ENCODE results near the gene CAMSAP2. TPM values are rescaled to one million over a fixed set of nuclear protein-coding genes. Genes with fewer than 3 reads are reported as not detected.

Gene CAMSAP2
- total and polyA plus RNA-seq, 5 donors from 2014 or later, result 0.13 to 8.4 (median 0.60) TPM

- Histone ChIP-seq H3K4me1 (ENCODE audit: control insufficient read depth, insufficient read depth, low read length, poor library complexity, severe bottlenecking) (no peaks in the 10 kb centered on the region), H3K36me3 (ENCODE audit: control insufficient read depth, insufficient read depth, low read length) (no peaks in the 10 kb centered on the region), H3K27ac (ENCODE audit: insufficient read depth, low read length, poor library complexity, severe bottlenecking) (no peak overlapping the region), H3K27me3 (ENCODE audit: control insufficient read depth, insufficient read depth, low read length) (no peaks in the 10 kb centered on the region), H3K4me3 (ENCODE audit: low read depth, low read length) (no peak overlapping the region), H3K9me3 (ENCODE audit: control insufficient read depth in 2 of 2, low read length in 2 of 2) (no peaks in the 10 kb centered on the region)
- H3K27ac Mint-ChIP-seq, result no peak overlapping the region
- no peaks in the 10 kb centered on the region for H3K36me3 Mint-ChIP-seq
- H3K4me1 Mint-ChIP-seq, result peaks cover 2 to 9% (median 5%) of the 10 kb centered on the region in 4 donors
- no peaks in the 10 kb centered on the region for H3K27me3 Mint-ChIP-seq
- no peaks in the 10 kb centered on the region for H3K9me3 Mint-ChIP-seq
- ATAC-seq (ENCODE audit: low read depth in 2 of 2), result no peak
- no peak overlapping the region for H3K4me3 Mint-ChIP-seq
- no peak for DNase-seq
These were observed 36.2 kb downstream of the CAMSAP2 start for GRCh38 chr1:200774735-200775444.

GRCh38 chr1:200775850-200776249, 37.2 kb downstream of the CAMSAP2 start:
- H3K4me3 ChIP-seq (ENCODE audit: low read depth, low read length), result no peak overlapping the region
- Mint-ChIP-seq H3K36me3 (no peaks in the 10 kb centered on the region), H3K4me3 (no peak overlapping the region), H3K4me1 (peaks cover 2 to 10% (median 7%) of the 10 kb centered on the region in 4 donors), H3K9me3 (no peaks in the 10 kb centered on the region), H3K27ac (no peak overlapping the region), H3K27me3 (no peaks in the 10 kb centered on the region)
- H3K27me3 ChIP-seq (ENCODE audit: control insufficient read depth, insufficient read depth, low read length), result no peaks in the 10 kb centered on the region
- H3K9me3 ChIP-seq (ENCODE audit: control insufficient read depth in 2 of 2, low read length in 2 of 2), result no peaks in the 10 kb centered on the region
- no peaks in the 10 kb centered on the region for H3K36me3 ChIP-seq (ENCODE audit: control insufficient read depth, insufficient read depth, low read length)
- no peaks in the 10 kb centered on the region for H3K4me1 ChIP-seq (ENCODE audit: control insufficient read depth, insufficient read depth, low read length, poor library complexity, severe bottlenecking)
- no peak for DNase-seq
- no peak overlapping the region for H3K27ac ChIP-seq (ENCODE audit: insufficient read depth, low read length, poor library complexity, severe bottlenecking)
- ATAC-seq (ENCODE audit: low read depth in 2 of 2), result no peak

- Mint-ChIP-seq H3K4me1 (peaks cover 2 to 10% (median 9%) of the 10 kb centered on the region in 4 donors), H3K4me3 (no peak overlapping the region), H3K36me3 (no peaks in the 10 kb centered on the region), H3K9me3 (no peaks in the 10 kb centered on the region), H3K27ac (no peak overlapping the region), H3K27me3 (no peaks in the 10 kb centered on the region)
- H3K27me3 ChIP-seq (ENCODE audit: control insufficient read depth, insufficient read depth, low read length), result no peaks in the 10 kb centered on the region
- no peak overlapping the region for H3K4me3 ChIP-seq (ENCODE audit: low read depth, low read length)
- H3K4me1 ChIP-seq (ENCODE audit: control insufficient read depth, insufficient read depth, low read length, poor library complexity, severe bottlenecking), result no peaks in the 10 kb centered on the region
- no peak for DNase-seq
- no peaks in the 10 kb centered on the region for H3K9me3 ChIP-seq (ENCODE audit: control insufficient read depth in 2 of 2, low read length in 2 of 2)
- no peak overlapping the region for H3K27ac ChIP-seq (ENCODE audit: insufficient read depth, low read length, poor library complexity, severe bottlenecking)
- H3K36me3 ChIP-seq (ENCODE audit: control insufficient read depth, insufficient read depth, low read length), result no peaks in the 10 kb centered on the region
- no peak for ATAC-seq (ENCODE audit: low read depth in 2 of 2)
These were observed 38.3 kb downstream of the CAMSAP2 start for GRCh38 chr1:200776949-200777348.

GRCh38 chr1:200778766-200779165, 40.1 kb downstream of the CAMSAP2 start:
- Histone ChIP-seq H3K9me3 (ENCODE audit: control insufficient read depth in 2 of 2, low read length in 2 of 2) (peaks cover 0 to 2% of the 10 kb centered on the region in 2 experiments), H3K4me1 (ENCODE audit: control insufficient read depth, insufficient read depth, low read length, poor library complexity, severe bottlenecking) (no peaks in the 10 kb centered on the region), H3K27me3 (ENCODE audit: control insufficient read depth, insufficient read depth, low read length) (no peaks in the 10 kb centered on the region), H3K36me3 (ENCODE audit: control insufficient read depth, insufficient read depth, low read length) (no peaks in the 10 kb centered on the region), H3K27ac (ENCODE audit: insufficient read depth, low read length, poor library complexity, severe bottlenecking) (no peak overlapping the region), H3K4me3 (ENCODE audit: low read depth, low read length) (no peak overlapping the region)
- Mint-ChIP-seq H3K9me3 (peaks cover 0 to 4% (median 0%) of the 10 kb centered on the region in 7 donors), H3K4me3 (no peak overlapping the region), H3K4me1 (peaks cover 2 to 11% (median 10%) of the 10 kb centered on the region in 4 donors), H3K36me3 (peaks cover 11% of the 10 kb centered on the region), H3K27ac (no peak overlapping the region), H3K27me3 (no peaks in the 10 kb centered on the region)
- ATAC-seq (ENCODE audit: low read depth in 2 of 2), result no peak
- no peak for DNase-seq

- Mint-ChIP-seq H3K27me3 (no peaks in the 10 kb centered on the region), H3K27ac (no peak overlapping the region), H3K36me3 (peaks cover 13% of the 10 kb centered on the region), H3K9me3 (peaks cover 0 to 6% (median 0%) of the 10 kb centered on the region in 7 donors), H3K4me3 (no peak overlapping the region), H3K4me1 (peaks cover 2 to 10% (median 8%) of the 10 kb centered on the region in 4 donors)
- Histone ChIP-seq H3K4me3 (ENCODE audit: low read depth, low read length) (no peak overlapping the region), H3K9me3 (ENCODE audit: control insufficient read depth in 2 of 2, low read length in 2 of 2) (peaks cover 0 to 2% of the 10 kb centered on the region in 2 experiments), H3K27me3 (ENCODE audit: control insufficient read depth, insufficient read depth, low read length) (no peaks in the 10 kb centered on the region), H3K4me1 (ENCODE audit: control insufficient read depth, insufficient read depth, low read length, poor library complexity, severe bottlenecking) (no peaks in the 10 kb centered on the region), H3K36me3 (ENCODE audit: control insufficient read depth, insufficient read depth, low read length) (no peaks in the 10 kb centered on the region), H3K27ac (ENCODE audit: insufficient read depth, low read length, poor library complexity, severe bottlenecking) (no peak overlapping the region)
- no peak for DNase-seq
- no peak for ATAC-seq (ENCODE audit: low read depth in 2 of 2)
These were observed 40.6 kb downstream of the CAMSAP2 start for GRCh38 chr1:200779326-200779725.

GRCh38 chr1:200780545-200781369, 42.1 kb downstream of the CAMSAP2 start:
- H3K4me1 ChIP-seq (ENCODE audit: control insufficient read depth, insufficient read depth, low read length, poor library complexity, severe bottlenecking), result no peaks in the 10 kb centered on the region
- H3K27me3 ChIP-seq (ENCODE audit: control insufficient read depth, insufficient read depth, low read length), result no peaks in the 10 kb centered on the region
- no peaks in the 10 kb centered on the region for H3K36me3 ChIP-seq (ENCODE audit: control insufficient read depth, insufficient read depth, low read length)
- Mint-ChIP-seq H3K27ac (no peak overlapping the region), H3K9me3 (peaks cover 0 to 6% (median 0%) of the 10 kb centered on the region in 7 donors), H3K36me3 (peaks cover 13% of the 10 kb centered on the region), H3K4me3 (peak overlapping the region in 1 of 4 donors; percentile 6), H3K4me1 (peaks cover 0 to 6% (median 4%) of the 10 kb centered on the region in 4 donors), H3K27me3 (no peaks in the 10 kb centered on the region)
- no peak overlapping the region for H3K27ac ChIP-seq (ENCODE audit: insufficient read depth, low read length, poor library complexity, severe bottlenecking)
- ATAC-seq (ENCODE audit: low read depth in 2 of 2) (no peak), DNase-seq (no peak)
- no peak overlapping the region for H3K4me3 ChIP-seq (ENCODE audit: low read depth, low read length)
- H3K9me3 ChIP-seq (ENCODE audit: control insufficient read depth in 2 of 2, low read length in 2 of 2), result peaks cover 0 to 2% of the 10 kb centered on the region in 2 experiments

- Mint-ChIP-seq H3K9me3 (peaks cover 0 to 6% (median 0%) of the 10 kb centered on the region in 7 donors), H3K27me3 (no peaks in the 10 kb centered on the region), H3K27ac (no peak overlapping the region), H3K4me3 (no peak overlapping the region), H3K36me3 (peaks cover 13% of the 10 kb centered on the region), H3K4me1 (peaks cover 0 to 6% (median 3%) of the 10 kb centered on the region in 4 donors)
- no peak overlapping the region for H3K4me3 ChIP-seq (ENCODE audit: low read depth, low read length)
- peaks cover 0 to 2% of the 10 kb centered on the region in 2 experiments for H3K9me3 ChIP-seq (ENCODE audit: control insufficient read depth in 2 of 2, low read length in 2 of 2)
- DNase-seq (no peak), ATAC-seq (ENCODE audit: low read depth in 2 of 2) (no peak)
- H3K27me3 ChIP-seq (ENCODE audit: control insufficient read depth, insufficient read depth, low read length), result no peaks in the 10 kb centered on the region
- H3K4me1 ChIP-seq (ENCODE audit: control insufficient read depth, insufficient read depth, low read length, poor library complexity, severe bottlenecking), result no peaks in the 10 kb centered on the region
- no peaks in the 10 kb centered on the region for H3K36me3 ChIP-seq (ENCODE audit: control insufficient read depth, insufficient read depth, low read length)
- H3K27ac ChIP-seq (ENCODE audit: insufficient read depth, low read length, poor library complexity, severe bottlenecking), result no peak overlapping the region
These were observed 45.2 kb downstream of the CAMSAP2 start for GRCh38 chr1:200783926-200784325.

Data from CD4-positive, CD25-positive, alpha-beta regulatory T cell (primary cell).